Esophagus muscularis mucosa (tissue), 4 donors: Measurements from ENCODE around the gene MAN1C1. TPM values are rescaled to one million over a fixed set of nuclear protein-coding genes. Genes with fewer than 3 reads are reported as not detected.
A peak's percentile ranks its signal among the peaks of the same experiment; 100 is the strongest.

Source experiments
- DNase-seq: peaks from one replicate; pipeline ENCODE4 v3.0.0-alpha.2; 2017; ENCODE audit errors: extremely low spot score
- H3K27ac ChIP-seq, 4 donors: fragments of 200-600 bp; sonication (generic); replicated peaks in 1 of 4; 1 replicate in 3 of 4; 2 replicates in 1 of 4; pipeline ENCODE4 v1.5.1; 2016 to 2019; ENCODE audit warnings: mild to moderate bottlenecking in 1 of 4
- H3K27me3 ChIP-seq, 4 donors: fragments of 200-600 bp; sonication (generic); one replicate each; pipeline versions ENCODE4 v1.5.1 to v1.6.0; 2016 to 2019
- H3K36me3 ChIP-seq, 4 donors: fragments of 200-600 bp; sonication (generic); one replicate each; pipeline ENCODE4 v1.5.1; 2016 to 2019
- H3K4me1 ChIP-seq, 4 donors: fragments of 200-600 bp; sonication (generic); one replicate each; pipeline ENCODE4 v1.5.1; 2016 to 2019
- H3K4me3 ChIP-seq, 4 donors: fragments of 200-600 bp; sonication (generic); 1 replicate in 2 of 4; 2 replicates in 2 of 4; pipeline ENCODE4 v1.5.1; 2016 to 2019; ENCODE audit warnings: mild to moderate bottlenecking in 4 of 4, moderate library complexity in 1 of 4
- H3K9me3 ChIP-seq, 4 donors: fragments of 200-600 bp; sonication (generic); 1 replicate in 3 of 4; 2 replicates in 1 of 4; pipeline ENCODE4 v1.5.1; 2016 to 2019
- CTCF ChIP-seq, 3 experiments: fragments of 200-600 bp in 2 of 3; fragments of 450-650 bp in 1 of 3; sonication (generic) in 2 of 3; IDR thresholded peaks; one replicate each; pipeline ENCODE4 v1.5.1; 2017 to 2019; ENCODE audit warnings: antibody characterized with exemption in 3 of 3, mild to moderate bottlenecking in 2 of 3, moderate library complexity in 1 of 3
- EP300 ChIP-seq: sonication (generic); formaldehyde crosslinking; IDR thresholded peaks from one replicate; pipeline ENCODE4 v1.6.1; 2017; ENCODE audit warnings: antibody characterized with exemption
- POLR2A ChIP-seq: fragments of 450-650 bp; IDR thresholded peaks from one replicate; pipeline ENCODE4 v1.6.1; 2017; ENCODE audit warnings: antibody characterized with exemption, moderate library complexity, mild to moderate bottlenecking, low read depth
- POLR2AphosphoS5 ChIP-seq, 2 donors: sonication (generic); formaldehyde crosslinking; IDR thresholded peaks; one replicate each; pipeline ENCODE4 v1.6.1; 2017; ENCODE audit warnings: antibody characterized with exemption in 2 of 2
- WGBS: methylation state at CpG from one replicate; pipeline ENCODE4 v1.1.5; 2018; 5-methylcytosine and 5-hydroxymethylcytosine counted together
- intact Hi-C: fragments of 100-400 bp; cut with DNase I; formaldehyde crosslinking; loops from one replicate; pipeline ENCODE4 v1.15.1; 2023
- total RNA-seq, 4 donors: library from RNA; depleted of rRNA; stranded (reverse); fragments of >200 nt; gene quantifications; one replicate each; pipeline versions ENCODE4 v1.1.0 to v1.2.1, GENCODE V29; 2016

MAN1C1 gene
- total RNA-seq, 4 donors from 2014 or later = 20.2 to 22.8 (median 20.7) TPM

GRCh38 chr1:25807480-25808390 lies 191.1 kb downstream of the MAN1C1 start:
- 71% methylated on average over 11 of the region's 20 CpGs for WGBS
- Histone ChIP-seq H3K27me3 (no peaks in the 10 kb centered on the region), H3K36me3 (peaks cover 24 to 76% (median 64%) of the 10 kb centered on the region in 4 donors), H3K9me3 (no peaks in the 10 kb centered on the region), H3K4me1 (peaks cover 62 to 71% (median 67%) of the 10 kb centered on the region in 4 donors), H3K4me3 (no peak overlapping the region), H3K27ac (peak overlapping the region; percentile 7 to 57 (median 46))
- TF ChIP-seq CTCF (IDR thresholded peaks at IDR 0.05) (no peak), POLR2A (no peak), EP300 (no peak), POLR2AphosphoS5 (IDR thresholded peaks at IDR 0.05) (no peak)
- intact Hi-C loops = loop anchor here (10.0 kb wide), 1 partner anchor 563 kb away; the partner anchor contains the start of gene RSRP1
- DNase-seq = no peak

DNA sequence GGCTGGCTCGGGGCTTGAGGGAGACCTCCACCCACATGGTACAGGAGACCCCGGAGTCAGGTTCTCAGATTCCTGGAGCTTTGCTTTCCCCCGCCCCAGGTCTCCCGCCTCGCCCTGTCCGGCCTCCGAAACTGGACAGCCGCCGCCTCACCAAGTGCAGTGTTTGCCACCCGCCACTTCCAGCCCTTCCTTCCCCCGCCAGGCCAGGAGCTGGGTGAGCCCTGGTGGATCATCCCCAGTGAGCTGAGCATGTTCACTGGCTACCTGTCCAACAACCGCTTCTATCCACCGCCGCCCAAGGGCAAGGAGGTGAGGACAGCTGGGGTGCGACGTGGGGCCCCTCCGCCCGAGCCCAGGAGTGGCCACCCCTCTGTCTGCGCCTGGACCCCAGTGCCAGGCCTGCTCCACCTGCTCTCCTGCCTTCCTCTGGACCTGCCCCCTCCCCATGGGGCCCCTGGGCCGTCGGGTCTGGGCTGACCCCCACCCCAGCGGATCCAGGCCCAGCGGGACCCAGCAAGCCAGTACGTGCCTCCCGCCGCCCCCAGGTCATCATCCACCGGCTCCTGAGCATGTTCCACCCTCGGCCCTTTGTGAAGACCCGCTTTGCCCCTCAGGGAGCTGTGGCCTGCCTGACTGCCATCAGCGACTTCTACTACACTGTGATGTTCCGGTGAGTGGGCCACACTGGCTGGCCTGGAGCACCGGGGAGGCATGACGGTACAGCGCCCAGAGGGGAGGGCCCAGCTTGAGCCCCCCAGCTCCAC lies 192.1 kb downstream of the MAN1C1 start:
- Histone ChIP-seq H3K36me3 (peaks cover 25 to 86% (median 73%) of the 10 kb centered on the region in 4 donors), H3K27me3 (no peaks in the 10 kb centered on the region), H3K27ac (no peak overlapping the region), H3K4me1 (peaks cover 55 to 63% (median 58%) of the 10 kb centered on the region in 4 donors), H3K9me3 (no peaks in the 10 kb centered on the region), H3K4me3 (no peak overlapping the region)
- no peak for DNase-seq
- TF ChIP-seq CTCF (IDR thresholded peaks at IDR 0.05) = no peak
- TF ChIP-seq EP300 = no peak
- 87% methylated on average over 19 of the region's 34 CpGs for WGBS
- intact Hi-C loops = loop anchor here (10.0 kb wide), 1 partner anchor 564 kb away; the partner anchor contains the start of gene RSRP1

GRCh38 chr1:25809283-25809926 lies 192.8 kb downstream of the MAN1C1 start:
- Histone ChIP-seq H3K9me3 (no peaks in the 10 kb centered on the region), H3K4me1 (peaks cover 47 to 56% (median 52%) of the 10 kb centered on the region in 4 donors), H3K4me3 (no peak overlapping the region), H3K27me3 (no peaks in the 10 kb centered on the region), H3K27ac (no peak overlapping the region), H3K36me3 (peaks cover 32 to 93% (median 80%) of the 10 kb centered on the region in 4 donors)
- no peak for DNase-seq
- 70% methylated on average over 13 of the region's 18 CpGs for WGBS
- intact Hi-C loops = loop anchor here (10.0 kb wide), 1 partner anchor 565 kb away; the partner anchor contains the start of gene RSRP1
- no peak for TF ChIP-seq EP300
- no peak for TF ChIP-seq CTCF (IDR thresholded peaks at IDR 0.05)
- TF ChIP-seq POLR2A = no peak
- no peak for TF ChIP-seq POLR2AphosphoS5 (IDR thresholded peaks at IDR 0.05)

DNA sequence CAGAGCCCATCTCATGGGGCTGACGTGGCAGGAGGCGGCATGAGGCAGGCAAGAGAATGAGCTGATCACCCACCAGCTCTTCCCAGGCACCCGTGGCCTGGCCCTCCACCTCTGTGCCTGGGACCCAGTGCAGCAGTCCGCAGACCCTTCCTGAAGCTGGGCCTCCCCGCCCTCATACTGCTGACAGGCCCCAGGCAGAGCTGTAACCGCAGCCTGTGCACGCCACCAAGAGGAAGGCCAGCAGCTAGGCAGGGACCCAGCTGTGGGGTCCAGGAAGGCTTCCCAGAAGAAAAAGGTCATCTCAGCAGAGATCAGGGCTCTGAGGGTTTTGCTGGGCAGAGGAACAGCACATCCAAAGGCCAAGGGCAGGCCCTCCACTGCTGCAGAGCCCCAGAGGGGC lies 193.3 kb downstream of the MAN1C1 start:
- peaks cover 33 to 96% (median 85%) of the 10 kb centered on the region in 4 donors for H3K36me3 ChIP-seq
- intact Hi-C loops = loop anchor here (5.0 to 10.0 kb wide), 2 partner anchors 203 to 565 kb away; partner anchors contain the start of gene RSRP1
- TF ChIP-seq POLR2AphosphoS5 (IDR thresholded peaks at IDR 0.05) (no peak), POLR2A (no peak), CTCF (IDR thresholded peaks at IDR 0.05) (no peak), EP300 (no peak)

More for the DNA sequence above, 193.3 kb downstream of the MAN1C1 start:
- Histone ChIP-seq H3K4me1 (peaks cover 42 to 50% (median 47%) of the 10 kb centered on the region in 4 donors), H3K4me3 (no peak overlapping the region), H3K27ac (peak overlapping the region in 3 of 4 donors; percentile 17 to 46 (median 22)), H3K9me3 (no peaks in the 10 kb centered on the region), H3K27me3 (no peaks in the 10 kb centered on the region)
- DNase-seq = no peak
- WGBS = 83% methylated on average over 7 of the region's 7 CpGs
